NCI-H146 (cell line): ENCODE measurements around the gene BICD1.

ENCODE experiments used
- DNase-seq: peaks from one replicate; lab custom pipeline; 2025; lab: John Stamatoyannopoulos, UW

The BICD1 gene

DNA sequence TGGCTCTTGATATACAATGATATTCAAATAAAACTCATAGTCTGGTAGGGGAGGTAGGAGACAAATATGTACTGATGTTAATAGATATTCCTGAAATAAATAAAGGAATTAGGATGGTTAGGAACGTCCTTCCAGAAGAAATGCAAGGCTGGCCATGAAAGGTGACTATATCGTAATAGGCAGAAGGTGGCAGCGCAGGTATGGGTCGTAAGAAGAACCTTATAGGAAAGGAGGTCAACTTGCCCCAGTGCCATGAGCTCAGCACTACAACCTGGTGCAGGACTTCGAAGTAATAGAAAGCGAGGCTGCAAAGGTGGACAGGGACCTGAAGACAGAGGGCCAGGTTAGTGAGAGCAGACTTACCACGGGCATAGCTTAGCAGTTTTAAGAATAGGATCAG lies 237.4 kb downstream of the BICD1 start:
- peak; percentile 19 for DNase-seq

DNA sequence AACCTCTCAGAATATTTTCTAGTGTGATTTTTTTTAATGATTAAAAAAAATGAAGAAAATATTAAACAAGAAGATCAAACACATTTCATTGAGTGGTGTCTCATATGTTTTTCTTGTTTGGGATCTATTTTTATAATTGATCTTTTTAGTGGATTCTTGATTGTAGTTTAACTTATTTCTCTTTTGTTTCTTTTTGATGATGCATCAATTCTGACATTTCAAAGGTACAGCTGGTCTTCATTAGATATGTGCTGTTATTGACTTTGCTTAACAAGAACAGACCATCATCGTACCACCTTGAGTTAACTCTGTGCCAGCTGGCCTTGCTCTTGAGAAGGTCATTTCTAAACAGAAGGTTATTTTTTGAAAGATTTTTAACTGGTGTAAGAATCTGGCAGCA lies 246.9 kb downstream of the BICD1 start:
- peak; percentile 9 for DNase-seq

DNA sequence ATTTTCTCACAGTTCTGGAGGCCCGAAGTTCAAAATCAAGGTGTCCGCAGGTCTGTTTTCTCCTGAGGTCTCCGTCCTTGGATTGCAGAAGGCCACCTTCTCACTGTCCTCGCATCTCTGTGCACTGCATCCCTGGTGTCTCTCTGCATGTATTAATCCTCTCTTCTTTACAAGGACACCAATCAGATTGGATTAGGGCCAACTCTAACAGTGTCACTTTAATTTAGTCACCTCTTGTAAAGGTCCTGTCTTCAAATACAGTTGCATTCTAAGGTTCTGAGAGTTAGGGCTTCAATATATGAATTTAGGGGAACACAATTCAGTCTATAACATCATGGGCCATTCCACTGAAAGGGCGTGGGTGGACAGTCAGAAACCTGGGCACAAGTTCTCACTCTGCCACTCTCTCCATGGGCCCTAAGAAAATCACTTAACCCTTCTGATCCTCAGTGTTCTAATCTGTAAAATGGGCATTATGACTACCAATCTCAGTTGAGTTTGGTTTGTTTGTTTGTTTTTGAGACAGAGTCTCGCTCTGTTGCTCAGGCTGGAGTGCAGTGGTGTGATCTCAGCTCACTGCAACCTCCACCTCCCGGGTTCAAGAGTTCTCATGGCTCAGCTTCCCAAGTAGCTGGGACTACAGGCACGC lies 251.1 kb downstream of the BICD1 start:
- no peak for DNase-seq

DNA sequence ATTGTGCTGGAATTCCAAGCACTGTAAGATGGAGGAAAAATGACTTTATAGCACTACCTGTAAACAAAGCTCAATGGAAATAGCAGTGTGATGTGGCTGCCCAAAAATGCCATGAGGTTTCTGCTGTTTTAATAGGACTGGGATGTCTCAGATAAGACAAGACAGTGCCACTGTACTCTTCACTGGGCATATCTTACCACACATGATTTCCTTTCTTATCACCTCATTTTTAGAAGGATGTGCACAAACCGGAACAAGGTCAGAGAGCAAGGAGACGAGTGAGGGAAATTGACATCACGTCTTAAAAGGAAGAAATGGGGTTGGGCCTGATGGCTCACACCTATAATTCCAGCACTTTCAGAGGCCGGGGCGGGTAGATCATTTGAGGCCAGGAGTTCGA lies 254.3 kb downstream of the BICD1 start:
- no peak for DNase-seq

DNA sequence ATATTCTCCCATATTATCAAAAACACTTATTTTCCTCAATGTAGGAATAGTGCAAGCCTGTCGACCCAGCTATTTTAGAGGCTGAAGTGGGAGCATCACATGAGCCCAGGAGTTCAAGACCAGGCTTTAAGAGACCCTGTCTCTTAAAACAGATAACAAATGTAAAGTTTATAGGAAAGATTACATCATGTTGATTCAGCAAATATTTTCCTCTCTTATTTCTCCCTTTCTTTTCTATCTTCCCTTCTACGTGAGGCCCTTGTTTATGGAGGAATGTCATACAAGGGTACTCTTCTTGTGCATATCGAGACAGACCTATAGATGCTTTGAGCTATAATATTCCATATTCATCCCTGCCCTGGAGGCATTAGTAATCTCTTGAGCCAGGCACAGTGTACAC lies 256.2 kb downstream of the BICD1 start:
- no peak for DNase-seq

DNA sequence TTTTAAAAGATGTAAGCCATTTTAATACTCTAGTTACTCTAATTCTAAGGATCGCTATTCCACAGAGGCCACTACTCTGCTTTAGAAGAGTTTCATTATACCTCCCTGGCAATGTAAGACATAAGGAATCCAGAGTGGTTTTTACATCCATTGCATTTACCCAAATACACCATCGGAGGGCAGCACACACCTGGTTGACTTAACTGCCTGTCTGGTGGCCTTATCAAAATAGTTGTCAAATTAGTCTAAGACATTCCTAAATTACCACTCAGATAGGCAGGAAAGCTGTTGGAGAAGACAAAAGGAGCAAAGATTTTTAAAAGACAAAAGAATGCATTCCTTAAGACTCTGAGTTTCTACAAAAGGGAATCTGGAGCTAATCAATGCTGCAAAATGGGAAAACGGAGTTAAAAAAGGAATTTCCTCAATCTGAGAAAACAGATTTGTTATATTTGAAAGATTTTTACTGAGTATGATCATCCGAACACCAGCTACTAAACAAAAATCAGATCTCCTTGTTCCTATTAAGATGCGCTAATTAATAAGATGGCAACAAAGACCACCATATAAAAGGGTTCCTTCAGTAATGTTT lies 258.9 kb downstream of the BICD1 start:
- DNase-seq: peak; percentile 70

DNA sequence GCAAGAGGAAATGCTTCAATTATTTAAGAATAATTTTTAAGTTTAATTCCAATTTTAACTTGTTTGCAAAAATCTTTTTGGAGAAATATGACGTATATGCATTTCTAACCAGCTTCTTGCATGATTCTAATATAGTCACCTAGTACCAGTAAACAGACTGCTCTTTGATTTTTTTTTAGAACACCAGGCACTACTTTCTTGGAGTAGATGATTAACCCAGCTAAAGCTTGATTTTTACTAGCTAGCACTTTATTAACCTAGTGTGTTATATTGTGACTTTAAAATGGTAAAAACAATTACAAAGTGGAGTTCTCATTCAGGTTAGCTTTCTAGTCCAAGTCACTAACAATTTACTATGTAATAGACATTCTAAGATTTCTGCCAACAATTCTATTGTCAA lies 260.1 kb downstream of the BICD1 start:
- DNase-seq: no peak

DNA sequence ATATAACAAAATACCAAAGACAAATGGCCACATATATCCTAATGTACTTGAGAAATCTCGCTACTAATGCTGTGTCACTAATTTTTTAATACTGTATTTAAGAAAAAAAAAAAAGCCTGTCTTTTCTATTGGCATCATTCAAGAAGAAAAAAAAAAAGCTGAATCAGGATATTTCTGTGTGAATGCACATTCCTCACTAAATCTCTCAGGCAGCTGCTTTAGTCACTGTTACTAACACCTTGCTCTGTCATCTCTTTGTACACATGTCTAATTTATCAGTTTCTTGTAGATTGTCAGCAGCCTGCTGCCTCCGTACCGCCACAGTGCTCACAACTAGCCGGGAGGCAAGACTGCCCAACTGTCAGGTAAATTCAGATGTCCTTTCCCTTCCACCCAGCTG lies 260.7 kb downstream of the BICD1 start:
- DNase-seq: no peak

DNA sequence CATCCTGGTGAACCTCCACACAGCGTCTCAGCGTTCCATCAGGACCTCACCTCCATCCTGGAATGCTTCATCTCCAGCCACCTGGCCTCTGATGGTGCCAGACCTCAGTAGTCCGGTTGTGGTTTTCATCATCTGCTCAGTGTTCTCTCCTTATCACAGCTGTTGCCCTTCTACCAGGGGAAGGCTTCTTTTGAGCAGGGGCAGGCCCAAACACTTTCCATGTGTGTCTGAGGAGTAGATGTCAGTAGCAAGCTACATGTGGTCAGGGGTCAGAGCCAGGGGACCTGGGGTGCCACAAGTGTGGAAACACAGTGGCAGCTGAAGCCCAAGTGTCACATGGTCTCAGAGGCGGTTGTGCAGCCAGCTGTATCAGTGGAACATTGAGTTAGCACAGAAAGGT lies 262.6 kb downstream of the BICD1 start:
- no peak for DNase-seq

DNA sequence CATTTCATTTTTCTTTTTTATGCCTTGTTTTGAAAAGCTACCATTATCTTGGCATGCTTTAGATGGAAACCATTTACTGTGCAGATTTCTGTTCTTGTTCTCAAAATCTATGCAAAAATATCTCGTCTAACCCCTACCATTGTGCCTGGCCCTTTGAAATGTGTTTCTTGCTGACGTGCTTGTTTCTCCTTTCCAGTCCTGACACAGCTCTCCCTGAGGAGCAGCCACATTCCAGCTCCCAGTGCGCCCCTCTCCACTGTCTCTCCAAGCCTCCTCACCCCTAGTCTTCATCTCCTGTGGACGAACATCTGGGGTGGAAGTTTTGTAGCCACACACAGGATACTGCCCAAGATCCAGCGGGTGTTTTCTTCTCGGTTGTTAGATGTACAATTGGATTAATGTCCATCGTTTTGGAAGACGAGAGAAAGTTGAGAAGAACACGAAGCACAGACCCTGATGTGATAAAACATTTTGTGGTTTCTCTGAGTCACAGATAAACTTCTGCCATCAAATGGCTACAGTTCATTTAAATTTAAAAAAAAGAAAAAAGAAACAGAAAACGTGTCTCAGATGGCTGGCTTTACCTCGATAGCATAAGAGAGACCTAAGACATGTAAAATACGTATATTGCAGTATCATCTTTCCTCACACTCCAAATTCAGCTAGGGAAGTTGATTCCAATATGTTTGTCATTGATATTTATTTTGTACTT lies 270.9 kb downstream of the BICD1 start:
- no peak for DNase-seq

DNA sequence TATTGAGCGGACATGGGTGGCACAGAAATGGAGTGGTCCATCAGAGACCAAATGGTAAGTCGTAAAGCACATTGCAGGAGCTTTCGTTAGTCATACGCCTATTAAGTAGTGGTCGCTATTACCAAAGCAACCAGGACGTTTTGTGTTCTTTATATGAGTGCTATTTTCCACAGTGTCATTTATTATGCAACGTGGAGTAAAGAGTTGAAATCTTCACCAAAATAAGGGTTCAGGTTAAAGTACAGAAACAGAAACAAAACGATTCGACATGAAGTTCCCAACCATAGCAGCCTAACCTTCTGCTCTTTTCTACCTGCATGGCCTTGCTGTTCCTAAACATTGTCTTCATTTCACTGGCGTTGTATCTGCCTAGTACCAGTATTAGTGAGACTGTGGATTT lies 272.6 kb downstream of the BICD1 start:
- no peak for DNase-seq

DNA sequence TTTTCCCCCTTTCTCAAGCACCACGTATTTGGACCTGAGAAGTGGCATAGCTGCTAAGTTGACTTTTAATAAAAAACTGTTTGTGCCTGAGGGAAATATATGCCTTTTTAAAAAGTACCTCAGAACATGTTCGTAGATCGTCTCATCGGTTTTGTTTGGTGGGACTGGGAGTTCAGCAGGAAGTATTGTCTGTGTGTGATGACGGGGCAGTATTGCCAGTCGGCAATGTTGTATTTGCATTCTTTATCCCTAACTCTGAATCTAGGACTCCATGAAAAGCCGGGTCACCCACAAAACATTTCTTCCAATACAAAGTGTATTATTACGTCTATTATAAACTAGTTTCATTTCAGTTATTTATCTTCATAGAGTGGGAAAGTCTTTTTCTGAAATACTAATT lies 273.0 kb downstream of the BICD1 start:
- DNase-seq: no peak

DNA sequence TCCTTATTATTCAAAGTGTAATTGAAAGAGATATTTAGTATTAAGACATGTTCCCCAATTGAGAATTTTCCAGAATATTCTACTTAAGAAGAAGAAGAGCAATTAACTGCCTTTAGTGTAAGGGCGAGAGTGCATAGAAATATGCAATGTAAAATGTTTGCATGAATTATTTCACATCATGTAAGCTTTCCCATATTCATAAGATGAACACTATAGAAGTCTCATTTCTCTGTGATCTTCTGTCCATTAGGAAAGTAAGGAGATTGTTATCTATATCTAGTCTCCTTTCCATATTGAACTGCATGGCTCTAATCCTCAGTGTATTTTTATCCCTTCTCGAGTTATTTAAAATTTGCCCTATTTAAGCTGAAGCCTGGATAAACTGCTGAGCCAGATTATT lies 275.6 kb downstream of the BICD1 start:
- no peak for DNase-seq

DNA sequence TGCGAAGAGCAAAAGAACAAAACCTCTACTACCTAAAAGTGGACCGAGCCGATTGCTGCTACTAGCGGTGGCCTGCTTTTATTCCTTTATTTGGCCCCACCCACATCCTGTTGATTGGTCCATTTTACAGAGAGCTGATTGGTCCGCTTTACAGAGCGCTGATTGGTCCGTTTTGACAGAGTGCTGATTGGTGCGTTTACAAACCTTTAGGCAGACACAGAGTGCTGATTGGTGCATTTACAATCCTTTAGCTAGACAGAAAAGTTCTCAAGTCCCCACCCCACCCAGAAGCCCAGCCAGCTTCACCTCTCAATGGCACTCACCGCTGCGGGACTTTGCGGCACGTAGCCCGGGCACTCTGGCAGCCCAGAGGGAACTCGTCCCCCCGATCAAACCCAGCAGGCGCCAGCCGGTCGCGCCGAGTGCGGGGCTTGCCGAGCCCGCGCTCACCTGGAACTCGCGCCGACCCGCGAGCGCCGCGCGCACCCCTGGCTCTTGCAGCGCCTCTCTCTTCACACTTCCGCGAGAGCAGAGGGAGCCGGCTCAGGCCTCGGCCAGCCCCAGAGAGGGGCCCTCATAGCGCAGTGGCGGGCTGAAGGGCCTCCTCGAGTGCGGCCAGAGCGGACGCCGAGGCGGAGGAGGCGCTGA lies 284.0 kb downstream of the BICD1 start:
- no peak for DNase-seq

DNA sequence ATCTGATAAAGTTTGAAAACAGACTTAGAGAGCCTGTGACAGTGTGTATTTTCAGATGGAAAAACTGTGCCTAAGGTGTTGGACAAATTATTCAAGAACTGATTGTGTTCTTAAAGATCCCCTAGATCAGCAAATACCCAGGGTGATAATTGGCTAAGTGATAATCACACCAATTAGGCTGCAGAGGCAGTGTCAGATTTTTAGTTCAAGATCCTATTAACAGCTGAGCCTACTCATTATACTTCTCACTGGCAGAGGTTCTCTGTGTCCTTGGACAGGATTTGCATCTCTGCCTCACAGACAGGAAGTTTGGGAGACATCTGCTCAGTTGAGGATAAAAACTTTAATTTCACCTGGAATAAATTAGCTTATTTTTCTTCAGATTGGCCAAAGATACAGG lies 288.4 kb downstream of the BICD1 start:
- DNase-seq: peak; percentile 60

DNA sequence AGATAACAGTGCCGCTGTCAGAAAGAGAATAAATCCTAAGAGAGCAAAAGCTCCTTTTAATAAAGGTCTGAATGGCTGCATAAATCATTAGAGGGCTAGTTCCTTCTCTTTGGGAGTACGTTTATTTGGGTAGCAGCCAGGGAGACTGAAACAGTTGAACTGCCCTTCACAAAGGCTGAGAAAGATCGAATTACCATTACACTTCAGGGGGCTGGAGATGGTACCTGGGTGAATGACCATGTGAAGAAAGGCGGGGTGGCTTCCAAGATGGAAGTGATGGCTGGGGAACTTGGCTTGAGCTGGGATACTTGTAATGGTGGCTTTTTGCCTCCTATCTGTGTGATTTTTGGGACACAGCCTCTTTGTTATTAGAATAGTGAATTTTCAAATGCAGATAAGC lies 291.0 kb downstream of the BICD1 start:
- DNase-seq: peak; percentile 60

DNA sequence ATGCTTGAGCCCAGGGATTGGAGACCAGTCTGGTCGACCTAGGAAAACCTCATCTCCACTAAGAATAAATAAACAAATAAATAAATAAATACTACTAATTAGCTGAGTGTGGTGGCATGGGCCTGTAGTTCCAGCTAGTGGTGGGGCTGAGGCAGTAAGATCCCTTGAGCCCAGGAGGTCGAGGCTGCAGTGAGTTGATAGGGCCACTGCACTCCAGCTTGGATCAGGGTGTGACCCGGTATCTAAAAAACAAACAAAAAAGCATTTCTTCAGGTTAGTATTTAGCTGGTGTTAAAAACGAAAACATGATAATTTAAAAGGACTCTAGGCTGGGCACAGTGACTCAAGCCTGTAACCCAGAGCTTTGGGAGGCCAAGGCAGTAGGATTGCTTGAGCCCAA lies 291.5 kb downstream of the BICD1 start:
- DNase-seq: no peak

DNA sequence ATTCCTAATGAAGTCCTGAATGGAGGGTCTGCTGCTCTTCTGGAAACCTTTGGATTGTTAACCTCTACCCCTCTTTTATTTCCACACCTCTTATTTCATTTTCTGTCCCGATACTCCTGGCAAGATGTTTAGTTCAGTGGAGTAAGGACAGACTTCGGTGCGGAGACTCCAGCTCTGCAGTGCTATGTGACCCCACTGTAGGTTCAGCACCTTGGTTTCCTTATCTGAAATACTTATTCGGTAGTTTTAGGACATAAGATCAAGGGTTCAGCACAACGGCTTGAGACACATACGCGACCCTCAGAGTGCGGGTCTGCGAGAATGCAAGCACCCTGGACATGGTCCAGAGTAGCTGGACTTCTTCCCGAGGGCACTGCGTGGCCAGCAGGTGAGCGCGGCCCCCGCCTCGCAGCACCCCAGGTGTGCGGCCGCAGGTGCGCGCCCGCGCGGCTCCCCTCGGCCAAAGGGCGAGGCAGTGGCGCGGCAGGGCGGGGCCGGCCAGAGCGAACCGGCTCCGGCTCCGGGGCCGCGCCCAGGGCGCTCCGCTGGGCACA lies 292.2 kb downstream of the BICD1 start:
- no peak for DNase-seq

DNA sequence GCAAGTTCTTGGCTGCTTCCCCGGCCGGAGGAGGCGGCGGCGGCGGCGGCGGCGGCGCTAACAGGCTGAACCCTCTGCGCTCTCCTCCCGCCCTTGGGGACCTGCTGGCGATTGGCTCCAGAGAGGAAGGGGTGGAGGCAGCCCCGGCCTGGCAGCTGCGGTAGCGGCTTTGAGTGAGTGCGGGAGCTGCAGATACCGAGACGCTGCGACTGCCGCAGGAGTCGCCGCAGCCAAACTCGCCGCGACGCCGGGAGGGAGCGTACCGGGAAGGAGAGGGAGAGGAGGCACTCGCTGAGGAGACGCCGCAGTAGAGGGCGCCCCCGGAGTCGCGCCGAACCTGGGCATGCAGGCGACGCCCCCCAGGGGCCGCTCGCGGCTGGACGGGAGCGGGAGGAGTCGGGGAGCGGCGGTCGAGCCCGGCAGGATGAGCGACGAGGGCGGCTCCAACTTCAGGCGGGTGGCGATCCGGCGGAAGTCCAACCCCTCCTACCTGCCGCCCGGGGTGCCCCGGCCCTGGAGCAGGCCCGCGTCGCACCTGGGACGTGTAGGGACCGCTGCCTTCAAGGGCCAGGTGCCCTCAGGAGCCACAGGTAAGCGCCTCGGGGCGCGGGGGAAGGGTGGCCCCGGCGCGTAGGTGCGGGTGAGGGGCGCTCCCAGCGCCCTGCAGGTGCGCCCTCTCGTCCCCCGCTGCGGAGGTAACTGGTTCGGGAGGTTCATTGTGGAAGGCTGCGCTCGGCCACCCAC lies 292.9 kb downstream of the BICD1 start, which contains the start of gene FGD4:
TSS of gene FGD4 (plus strand) at position 189 of the 744 bp plus-strand sequence.
- DNase-seq: peak; percentile 96

DNA sequence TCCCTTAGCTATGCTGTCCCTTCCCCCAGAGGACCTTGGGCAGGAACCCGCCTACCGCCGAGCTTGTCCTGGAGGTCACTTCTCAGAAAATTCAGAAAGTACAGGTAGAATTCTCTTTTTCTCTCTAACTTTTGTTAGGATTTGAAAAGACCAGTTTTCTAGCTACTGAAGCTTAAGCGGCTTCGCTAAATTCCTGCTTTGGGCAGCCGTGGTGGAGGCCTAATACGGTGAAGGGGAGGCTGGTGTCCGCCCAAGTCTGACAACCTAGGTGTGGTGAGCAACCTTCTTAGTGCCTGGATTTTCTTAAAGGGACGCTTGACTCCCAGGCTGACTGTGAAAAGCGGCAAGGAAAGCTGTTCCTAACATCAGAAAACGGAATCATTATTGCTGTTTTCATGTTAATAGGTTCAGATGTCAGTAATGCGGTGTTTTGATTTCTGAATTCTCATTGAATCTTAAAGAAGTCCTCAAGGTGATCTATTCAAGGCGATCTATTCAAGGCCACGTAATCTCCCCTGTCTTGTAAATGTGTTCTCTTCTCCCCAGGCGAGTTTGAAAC lies 293.5 kb downstream of the BICD1 start:
- DNase-seq: peak; percentile 64

DNA sequence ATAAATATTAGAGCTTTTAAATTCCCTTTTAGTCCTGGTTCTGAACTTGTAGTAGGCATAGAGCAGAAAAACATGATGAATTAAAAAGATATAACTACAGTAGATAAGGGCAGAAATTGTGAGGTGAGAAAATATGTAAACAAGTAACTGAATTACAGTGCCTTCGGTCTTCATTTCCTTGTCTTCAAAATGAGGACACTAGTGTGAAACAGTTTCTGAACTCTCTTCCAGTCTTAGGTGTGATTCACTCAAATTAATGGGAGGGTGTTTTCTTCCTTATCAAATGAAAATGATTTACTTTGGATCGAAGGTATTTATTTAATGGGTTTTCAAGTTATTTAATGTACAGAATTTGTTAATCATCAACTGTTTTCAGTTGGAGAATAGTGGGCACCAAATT lies 294.2 kb downstream of the BICD1 start:
- no peak for DNase-seq

DNA sequence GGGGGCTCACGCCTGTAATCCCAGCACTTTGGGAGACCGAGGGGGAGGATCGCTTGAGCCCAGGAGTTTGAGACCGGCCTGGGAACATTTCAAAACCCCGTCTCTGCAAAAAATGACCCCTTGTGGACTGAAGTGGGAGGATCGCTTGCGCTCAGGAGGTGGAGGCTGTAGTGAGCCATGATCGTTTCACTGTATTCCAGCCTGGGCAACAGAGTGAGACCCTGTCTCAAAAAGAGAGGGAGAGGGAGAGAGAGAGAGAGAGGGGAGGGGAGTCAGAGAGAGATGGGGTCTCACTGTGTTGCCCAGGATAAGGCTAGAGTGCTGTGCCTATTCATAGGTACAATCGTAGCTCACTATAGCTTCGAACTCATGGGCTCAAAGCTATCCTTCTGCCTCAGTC lies 295.5 kb downstream of the BICD1 start:
- no peak for DNase-seq
